Measurements from ENCODE around the gene OR51A7.

Gene OR51A7

GRCh38 chr11:4862447-4863236 lies 40.9 kb upstream of the OR51A7 start (continued):
- TF ChIP-seq ZNF449 (tag by site-specific recombination; IDR thresholded peaks at IDR 0.05) = no peak

GRCh38 chr11:4863876-4864275 lies 39.7 kb upstream of the OR51A7 start:
- Histone ChIP-seq H3K36me3 (ENCODE audit: control insufficient read depth in 2 of 2, insufficient read depth in 1 of 2, low read length in 2 of 2) (no peaks in the 10 kb centered on the region), H3K9me3 (ENCODE audit: control insufficient read depth, insufficient read depth, low read depth, low read length) (no peaks in the 10 kb centered on the region), H3K4me3 (ENCODE audit: low read depth, low read length) (no peak overlapping the region), H3K4me1 (ENCODE audit: control insufficient read depth, insufficient read depth, low read length) (no peaks in the 10 kb centered on the region), H3K27ac (ENCODE audit: extremely low read depth, low read depth, low read length) (no peak overlapping the region)
- POLR2A ChIA-PET = no interaction called here
- CTCF ChIA-PET = interaction anchor here (1.2 kb wide), 1 partner anchor 227 kb away, joined by 3 read pairs; the partner anchor contains the start of gene OR51D1
- TF ChIP-seq PBX3 (CRISPR knock-in tag; IDR thresholded peaks at IDR 0.05) (no peak), ZNF426 (tag by site-specific recombination; IDR thresholded peaks at IDR 0.05) (no peak), ZNF514 (tag by site-specific recombination; IDR thresholded peaks at IDR 0.05) (no peak), SP7 (tag by site-specific recombination; IDR thresholded peaks at IDR 0.05) (no peak), ZNF658 (tag by site-specific recombination; IDR thresholded peaks at IDR 0.05) (no peak), ZNF677 (tag by site-specific recombination; IDR thresholded peaks at IDR 0.05) (no peak)

- H3K9me3 ChIP-seq (ENCODE audit: control insufficient read depth, insufficient read depth, low read depth, low read length) = no peaks in the 10 kb centered on the region
- H3K36me3 ChIP-seq (ENCODE audit: control insufficient read depth in 2 of 2, insufficient read depth in 1 of 2, low read length in 2 of 2) = no peaks in the 10 kb centered on the region
- H3K27ac ChIP-seq (ENCODE audit: extremely low read depth, low read depth, low read length) = no peak overlapping the region
- POLR2A ChIA-PET = no interaction called here
- H3K4me1 ChIP-seq (ENCODE audit: control insufficient read depth, insufficient read depth, low read length) = no peaks in the 10 kb centered on the region
- H3K4me3 ChIP-seq (ENCODE audit: low read depth, low read length) = no peak overlapping the region
- CTCF ChIA-PET = interaction anchor here (0.6 kb wide), 1 partner anchor 241 kb away, joined by 4 read pairs; no protein-coding TSS in a partner anchor
- TF ChIP-seq ZNF600 (tag by site-specific recombination; IDR thresholded peaks at IDR 0.05) = no peak
- TF ChIP-seq SP7 (tag by site-specific recombination; IDR thresholded peaks at IDR 0.05) = no peak
- no peak for TF ChIP-seq KLF16 (tag by site-specific recombination; IDR thresholded peaks at IDR 0.05)
- no peak for TF ChIP-seq ZNF354C (tag by site-specific recombination; IDR thresholded peaks at IDR 0.05; ENCODE audit: borderline replicate concordance, low read depth)
- TF ChIP-seq ZNF324 (tag by site-specific recombination; IDR thresholded peaks at IDR 0.05) = no peak
- TF ChIP-seq ZNF280D (tag by site-specific recombination; IDR thresholded peaks at IDR 0.05) = no peak
- no peak for TF ChIP-seq ZNF704 (tag by site-specific recombination; IDR thresholded peaks at IDR 0.05)
- no peak for TF ChIP-seq ZIC2 (tag by site-specific recombination; IDR thresholded peaks at IDR 0.05)
- no peak for TF ChIP-seq PRDM1 (tag by site-specific recombination; IDR thresholded peaks at IDR 0.05)
- TF ChIP-seq SETDB1 (IDR thresholded peaks at IDR 0.05; ENCODE audit: insufficient read length, low read length) = no peak
- no peak for TF ChIP-seq ZNF223 (tag by site-specific recombination; IDR thresholded peaks at IDR 0.05)
- no peak for TF ChIP-seq ZBTB26 (tag by site-specific recombination; optimal IDR thresholded peaks at IDR 0.05)
- TF ChIP-seq KLF7 (tag by site-specific recombination; IDR thresholded peaks at IDR 0.05; ENCODE audit: borderline replicate concordance) = no peak
- no peak for TF ChIP-seq REPIN1 (tag by site-specific recombination; IDR thresholded peaks at IDR 0.05; ENCODE audit: low read depth)
- TF ChIP-seq ZBTB20 (tag by site-specific recombination; IDR thresholded peaks at IDR 0.05) = no peak
- TF ChIP-seq ZNF214 (tag by site-specific recombination; IDR thresholded peaks at IDR 0.05; ENCODE audit: borderline replicate concordance) = no peak
- no peak for TF ChIP-seq ZNF777 (tag by site-specific recombination; IDR thresholded peaks at IDR 0.05; ENCODE audit: borderline replicate concordance)
- TF ChIP-seq ZNF514 (tag by site-specific recombination; IDR thresholded peaks at IDR 0.05) = no peak
- TF ChIP-seq ZNF529 (tag by site-specific recombination; IDR thresholded peaks at IDR 0.05; ENCODE audit: insufficient replicate concordance) = no peak
Observed at GRCh38 chr11:4865855-4866254, 37.7 kb upstream of the OR51A7 start.

All from HEK293 (cell line).